B cell (primary cell): ENCODE measurements around the gene STON2. TPM values are rescaled to one million over a fixed set of nuclear protein-coding genes. Genes with fewer than 3 reads are reported as not detected.

Experiments used
- ATAC-seq: fragments of 200-7000 bp; cut with Tn5 transposase; one replicate; pipeline ENCODE4 v1.10.0; 2021; ENCODE audit warnings: low read depth, mild to moderate bottlenecking, moderate number of reproducible peaks, moderate library complexity
- CTCF ChIA-PET: fragments of 350-600 bp; sonication (Branson Sonifier 250); formaldehyde crosslinking; loops from one replicate; lab custom pipeline; 2021; ENCODE audit warnings: antibody characterized with exemption, inconsistent platforms; lab: Charles Lee
- POLR2A ChIA-PET: fragments of 350-600 bp; sonication (Branson Sonifier 250); formaldehyde crosslinking; loops from one replicate; lab custom pipeline; 2021; ENCODE audit warnings: antibody characterized with exemption; lab: Charles Lee
- DNase-seq: peaks from one replicate; pipeline ENCODE4 v3.0.0; 2013
- H2AFZ ChIP-seq: 2 replicates; pipeline ENCODE4 v1.6.1; 2012; ENCODE audit warnings: mild to moderate bottlenecking, low read depth, low read length; ENCODE audit not compliant: insufficient read depth, poor library complexity, severe bottlenecking
- H3K27ac ChIP-seq, 2 donors: 1 replicate in 1 of 2; 2 replicates in 1 of 2; pipeline ENCODE4 v1.5.1; 2012 to 2013; ENCODE audit warnings: low read length in 2 of 2, mild to moderate bottlenecking in 2 of 2, moderate library complexity in 1 of 2
- H3K27me3 ChIP-seq, 4 experiments: fragments of 200-600 bp in 1 of 4; sonication (generic) in 1 of 4; replicated peaks in 1 of 4; 1 replicate in 2 of 4; 2 replicates in 2 of 4; pipeline versions ENCODE4 v1.6.1 to v1.7.0; 2013 to 2016; ENCODE audit warnings: low read length in 3 of 4, mild to moderate bottlenecking in 2 of 4, mixed read lengths in 1 of 4, moderate library complexity in 1 of 4; ENCODE audit not compliant: insufficient read depth in 4 of 4, control insufficient read depth in 3 of 4; ENCODE audit errors: control extremely low read depth in 1 of 4
- H3K36me3 ChIP-seq, 2 experiments: replicated peaks in 1 of 2; 1 replicate in 1 of 2; 2 replicates in 1 of 2; pipeline versions ENCODE4 v1.6.1 to v1.7.1; 2013; ENCODE audit warnings: low read length in 1 of 2; ENCODE audit not compliant: insufficient read depth in 2 of 2, control insufficient read depth in 1 of 2; ENCODE audit errors: control extremely low read depth in 1 of 2, extremely low read depth in 1 of 2
- H3K4me1 ChIP-seq, 2 donors: fragments of 200-600 bp in 1 of 2; sonication (generic) in 1 of 2; 1 replicate in 1 of 2; 2 replicates in 1 of 2; pipeline versions ENCODE4 v1.5.1 to v1.6.1; 2013 to 2017; ENCODE audit warnings: low read length in 2 of 2; ENCODE audit not compliant: control insufficient read depth in 2 of 2, insufficient read depth in 2 of 2
- H3K4me2 ChIP-seq: replicated peaks from 2 replicates; pipeline ENCODE3; 2012; ENCODE audit warnings: mild to moderate bottlenecking, low read depth, low read length; ENCODE audit not compliant: poor library complexity, severe bottlenecking
- H3K4me3 ChIP-seq, 5 experiments: fragments of 200-600 bp in 1 of 5; sonication (generic) in 1 of 5; 1 replicate in 3 of 5; 2 replicates in 2 of 5; pipeline versions ENCODE4 v1.5.1 to v1.7.0; 2011 to 2016; ENCODE audit warnings: low read length in 4 of 5, mild to moderate bottlenecking in 4 of 5, low read depth in 2 of 5, control low read depth in 1 of 5, moderate library complexity in 1 of 5; ENCODE audit not compliant: insufficient read depth in 1 of 5; ENCODE audit errors: control extremely low read depth in 1 of 5, extremely low read depth in 1 of 5
- H3K79me2 ChIP-seq: fragments of 200-600 bp; sonication (generic); one replicate; pipeline ENCODE4 v1.6.0; 2016; ENCODE audit warnings: low read length; ENCODE audit not compliant: control insufficient read depth, insufficient read depth
- H3K9ac ChIP-seq: fragments of 200-600 bp; sonication (generic); 2 replicates; pipeline ENCODE4 v1.6.1; 2017; ENCODE audit warnings: mild to moderate bottlenecking, low read length, moderate library complexity
- H3K9me3 ChIP-seq, 3 donors: one replicate each; pipeline versions ENCODE4 v1.6.1 to v1.7.1; 2013; ENCODE audit warnings: low read length in 2 of 3; ENCODE audit not compliant: control insufficient read depth in 2 of 3, insufficient read depth in 1 of 3; ENCODE audit errors: control extremely low read depth in 1 of 3
- H4K20me1 ChIP-seq: 2 replicates; pipeline ENCODE4 v1.6.0; 2012; ENCODE audit warnings: mild to moderate bottlenecking, low read length; ENCODE audit not compliant: insufficient read depth, control insufficient read depth, poor library complexity, severe bottlenecking
- H3K27ac Mint-ChIP-seq: one replicate; pipeline ENCODE4 v1.8.0; 2021; ENCODE audit warnings: mixed read lengths
- H3K27me3 Mint-ChIP-seq: one replicate; pipeline ENCODE4 v1.8.0; 2021; ENCODE audit warnings: mixed read lengths
- H3K4me1 Mint-ChIP-seq: one replicate; pipeline ENCODE4 v1.8.0; 2021; ENCODE audit warnings: mixed read lengths
- H3K4me3 Mint-ChIP-seq: one replicate; pipeline ENCODE4 v1.8.0; 2021; ENCODE audit warnings: mixed read lengths
- H3K9me3 Mint-ChIP-seq: one replicate; pipeline ENCODE4 v1.8.0; 2022; ENCODE audit warnings: mixed read lengths; ENCODE audit not compliant: insufficient read depth
- EZH2 ChIP-seq: IDR thresholded peaks from 2 replicates; pipeline ENCODE4 v1.6.1; 2012; ENCODE audit warnings: borderline replicate concordance, low read depth, mild to moderate bottlenecking, moderate library complexity, low read length; ENCODE audit not compliant: insufficient read depth, poor library complexity, severe bottlenecking
- WGBS: methylation state at CpG from one replicate; pipeline ENCODE4 v1.1.5; 2013; ENCODE audit warnings: missing lambda C conversion rate; ENCODE audit not compliant: insufficient coverage; 5-methylcytosine and 5-hydroxymethylcytosine counted together
- intact Hi-C: fragments of 100-400 bp; cut with micrococcal nuclease; formaldehyde crosslinking; loops from one replicate; pipeline ENCODE4 v1.10.0; 2022
- polyA plus RNA-seq: library from polyadenylated mRNA; depleted of rRNA; stranded (reverse); fragments of >200 nt; gene quantifications from 2 replicates; pipeline ENCODE4 v1.2.3, GENCODE V29; 2012
- total RNA-seq, 2 donors: library from RNA; stranded (reverse); fragments of 120-200 nt in 1 of 2; gene quantifications; 1 replicate in 1 of 2; 2 replicates in 1 of 2; pipeline versions ENCODE4 v1.2.3 to v1.2.4, GENCODE V29; 2013 to 2022
- TF ChIP-seq, protein P1 (sequence below): fragments of 200-600 bp; IDR thresholded peaks from one replicate; pipeline ENCODE4 v1.8.0; 2022; ENCODE audit warnings: antibody characterized with exemption, mild to moderate bottlenecking

Gene STON2
- total and polyA plus RNA-seq, 2 donors (not counting 1 experiment from before 2014, with no cell fraction given), result 0.03 TPM; not detected in 1

DNA sequence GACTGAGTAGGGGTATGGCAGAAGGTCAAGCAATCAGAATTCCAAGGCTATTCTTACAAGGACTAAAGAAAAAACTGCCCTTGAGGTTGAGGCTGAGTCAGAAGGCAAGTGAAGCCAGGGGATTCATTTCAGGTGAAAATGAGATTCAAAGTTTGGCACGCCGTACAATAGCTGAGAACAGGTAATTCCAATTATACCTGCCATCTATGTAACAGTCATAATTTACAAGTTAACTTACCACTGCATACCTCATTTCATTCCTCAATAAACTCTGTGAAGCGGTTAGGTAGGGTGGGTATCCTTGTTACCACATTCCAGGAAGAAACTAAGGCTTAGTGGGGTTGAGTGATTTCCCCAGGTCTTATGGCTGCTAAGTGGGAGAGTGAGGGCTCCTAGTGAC lies 64.1 kb downstream of the STON2 start:
- Mint-ChIP-seq H3K27me3 (peaks cover 26% of the 10 kb centered on the region), H3K4me1 (no peaks in the 10 kb centered on the region), H3K4me3 (no peak overlapping the region), H3K9me3 (no peaks in the 10 kb centered on the region), H3K27ac (no peak overlapping the region)
- no peak for ATAC-seq
- no CpG with 5 or more reads among the region's 3 CpGs for WGBS
- intact Hi-C loops, result no loop called here
- H3K27ac ChIP-seq, result no peak overlapping the region
- no peaks in the 10 kb centered on the region for H3K9me3 ChIP-seq
- no peaks in the 10 kb centered on the region for H3K36me3 ChIP-seq
- no peaks in the 10 kb centered on the region for H3K79me2 ChIP-seq
- no peak overlapping the region for H3K4me3 ChIP-seq
- no peak overlapping the region for H2AFZ ChIP-seq
- no peaks in the 10 kb centered on the region for H4K20me1 ChIP-seq
- TF ChIP-seq EZH2, result no peak
- TF ChIP-seq, protein P1, sequence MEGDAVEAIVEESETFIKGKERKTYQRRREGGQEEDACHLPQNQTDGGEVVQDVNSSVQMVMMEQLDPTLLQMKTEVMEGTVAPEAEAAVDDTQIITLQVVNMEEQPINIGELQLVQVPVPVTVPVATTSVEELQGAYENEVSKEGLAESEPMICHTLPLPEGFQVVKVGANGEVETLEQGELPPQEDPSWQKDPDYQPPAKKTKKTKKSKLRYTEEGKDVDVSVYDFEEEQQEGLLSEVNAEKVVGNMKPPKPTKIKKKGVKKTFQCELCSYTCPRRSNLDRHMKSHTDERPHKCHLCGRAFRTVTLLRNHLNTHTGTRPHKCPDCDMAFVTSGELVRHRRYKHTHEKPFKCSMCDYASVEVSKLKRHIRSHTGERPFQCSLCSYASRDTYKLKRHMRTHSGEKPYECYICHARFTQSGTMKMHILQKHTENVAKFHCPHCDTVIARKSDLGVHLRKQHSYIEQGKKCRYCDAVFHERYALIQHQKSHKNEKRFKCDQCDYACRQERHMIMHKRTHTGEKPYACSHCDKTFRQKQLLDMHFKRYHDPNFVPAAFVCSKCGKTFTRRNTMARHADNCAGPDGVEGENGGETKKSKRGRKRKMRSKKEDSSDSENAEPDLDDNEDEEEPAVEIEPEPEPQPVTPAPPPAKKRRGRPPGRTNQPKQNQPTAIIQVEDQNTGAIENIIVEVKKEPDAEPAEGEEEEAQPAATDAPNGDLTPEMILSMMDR, result no peak
- H3K4me1 ChIP-seq, result no peaks in the 10 kb centered on the region
- ChIA-PET CTCF (no interaction called here), POLR2A (no interaction called here)
- no peak for DNase-seq
- H3K4me2 ChIP-seq, result no peak overlapping the region
- H3K9ac ChIP-seq, result no peak overlapping the region
- peaks cover 0 to 6% (median 0%) of the 10 kb centered on the region in 4 experiments for H3K27me3 ChIP-seq

DNA sequence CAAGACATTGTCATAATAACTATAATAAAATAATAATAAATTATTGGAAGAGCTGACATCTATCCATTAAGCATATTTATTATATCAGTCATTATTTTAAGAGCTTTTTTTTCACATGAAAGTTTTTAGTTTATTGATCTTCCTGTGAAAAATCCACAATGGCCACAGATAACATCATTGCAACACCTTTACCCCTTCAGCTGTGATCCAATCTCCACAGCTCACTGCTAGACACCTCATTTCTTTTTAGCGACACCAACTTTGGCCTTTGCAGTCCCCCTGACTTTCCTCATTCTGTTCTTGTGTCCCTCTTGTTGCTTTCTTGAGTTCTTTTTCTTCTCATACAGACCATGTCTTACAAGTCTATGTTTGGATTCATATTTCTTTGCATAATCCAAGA lies 67.4 kb downstream of the STON2 start:
- TF ChIP-seq, protein P1, result no peak
- TF ChIP-seq EZH2, result no peak
- ChIA-PET CTCF (no interaction called here), POLR2A (no interaction called here)
- 88% methylated on average over 1 of the region's 1 CpG for WGBS
- Histone ChIP-seq H3K4me2 (no peak overlapping the region), H3K79me2 (no peaks in the 10 kb centered on the region), H4K20me1 (no peaks in the 10 kb centered on the region), H3K27me3 (peaks cover 0 to 6% (median 0%) of the 10 kb centered on the region in 4 experiments), H3K27ac (no peak overlapping the region), H3K9ac (no peak overlapping the region), H2AFZ (no peak overlapping the region), H3K4me1 (no peaks in the 10 kb centered on the region), H3K4me3 (no peak overlapping the region), H3K36me3 (no peaks in the 10 kb centered on the region), H3K9me3 (no peaks in the 10 kb centered on the region)
- Mint-ChIP-seq H3K9me3 (no peaks in the 10 kb centered on the region), H3K4me1 (no peaks in the 10 kb centered on the region), H3K27ac (no peak overlapping the region), H3K4me3 (no peak overlapping the region), H3K27me3 (peaks cover 23% of the 10 kb centered on the region)
- ATAC-seq (no peak), DNase-seq (no peak)
- intact Hi-C loops, result no loop called here
